Erythroblast (primary cell): Measurements from ENCODE around the gene FBLL1.
"Not testable (repeated sequence)": the region's sequence is repeated elsewhere in the genome, so short reads cannot be mapped to it uniquely, and the experiment has no call there.

Experiments used
- DNase-seq, 2 experiments: peaks; one replicate each; lab custom pipeline; 2025; lab: John Stamatoyannopoulos, UW
- GATA1 ChIP-seq: IDR thresholded peaks from 2 replicates; pipeline ENCODE4 v1.6.1; 2011; ENCODE audit warnings: low read depth, mild to moderate bottlenecking, control low read depth, low read length, moderate library complexity
- POLR2A ChIP-seq: IDR thresholded peaks from 2 replicates; pipeline ENCODE4 v1.6.1; 2011; ENCODE audit warnings: mild to moderate bottlenecking, low read length

FBLL1 gene

DNA sequence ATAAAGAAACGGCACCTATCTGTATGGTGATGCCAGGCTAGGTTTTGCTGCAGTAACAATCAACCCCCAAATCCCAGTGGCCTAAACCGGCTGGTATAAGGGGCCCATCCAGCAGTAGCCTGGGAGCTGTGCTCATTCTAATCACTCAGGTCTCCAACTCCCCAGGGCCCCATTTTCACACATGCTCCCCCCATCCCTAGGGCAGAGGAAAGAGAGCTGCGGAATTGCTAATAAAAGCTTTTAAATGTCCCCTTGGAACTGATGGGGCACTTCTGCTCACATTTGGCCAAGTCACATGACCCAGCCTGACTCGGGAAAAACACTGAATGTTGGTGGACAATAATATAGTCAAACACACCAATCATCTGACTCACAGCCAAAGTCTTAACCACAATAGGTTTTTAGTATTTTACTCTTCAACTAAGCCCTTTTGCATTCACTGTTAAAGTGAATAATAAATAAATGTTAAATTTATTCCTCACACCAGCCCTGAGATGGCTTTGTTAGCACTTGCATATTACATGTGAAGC lies 1.6 kb downstream of the FBLL1 start:
- no peak for TF ChIP-seq POLR2A
- no peak for TF ChIP-seq GATA1
- DNase-seq, result no peak

- no peak for DNase-seq
- no peak for TF ChIP-seq GATA1
- TF ChIP-seq POLR2A, result no peak
Observed at GRCh38 chr5:168531191-168531590, 2.1 kb downstream of the FBLL1 start.

GRCh38 chr5:168531987-168532864 lies 3.1 kb downstream of the FBLL1 start:
- TF ChIP-seq GATA1, result no peak
- TF ChIP-seq POLR2A, result no peak
- DNase-seq, result no peak

- not testable (repeated sequence) for DNase-seq
Observed at GRCh38 chr5:168534351-168534750, 5.2 kb downstream of the FBLL1 start.

- no peak for DNase-seq
- no peak for TF ChIP-seq POLR2A
- no peak for TF ChIP-seq GATA1
Observed at GRCh38 chr5:168537176-168537575, 8.1 kb downstream of the FBLL1 start.

GRCh38 chr5:168549554-168549953 lies 20.4 kb downstream of the FBLL1 start:
- DNase-seq, result no peak
- no peak for TF ChIP-seq GATA1
- TF ChIP-seq POLR2A, result no peak

DNA sequence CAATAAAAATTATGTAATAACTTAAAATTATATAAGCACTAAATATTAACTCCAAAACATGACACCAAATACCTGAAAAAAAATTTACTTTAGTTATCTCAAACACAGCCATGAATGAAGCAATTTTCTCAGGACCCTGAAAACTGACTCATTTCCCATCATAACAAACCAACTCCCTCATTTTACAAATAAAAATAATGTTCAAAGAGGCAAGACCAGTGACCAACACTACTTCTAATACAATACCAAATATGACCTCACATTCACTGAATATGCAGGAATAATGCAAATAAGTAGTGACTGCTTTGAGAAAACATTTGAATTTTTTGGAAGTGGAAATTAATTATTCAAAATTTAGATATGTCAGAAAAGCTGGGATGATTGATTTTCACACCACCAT lies 21.6 kb downstream of the FBLL1 start:
- TF ChIP-seq GATA1 (no peak), POLR2A (no peak)
- DNase-seq, result no peak

GRCh38 chr5:168552146-168552545 lies 23.0 kb downstream of the FBLL1 start:
- DNase-seq, result no peak
- TF ChIP-seq GATA1, result no peak
- no peak for TF ChIP-seq POLR2A

DNA sequence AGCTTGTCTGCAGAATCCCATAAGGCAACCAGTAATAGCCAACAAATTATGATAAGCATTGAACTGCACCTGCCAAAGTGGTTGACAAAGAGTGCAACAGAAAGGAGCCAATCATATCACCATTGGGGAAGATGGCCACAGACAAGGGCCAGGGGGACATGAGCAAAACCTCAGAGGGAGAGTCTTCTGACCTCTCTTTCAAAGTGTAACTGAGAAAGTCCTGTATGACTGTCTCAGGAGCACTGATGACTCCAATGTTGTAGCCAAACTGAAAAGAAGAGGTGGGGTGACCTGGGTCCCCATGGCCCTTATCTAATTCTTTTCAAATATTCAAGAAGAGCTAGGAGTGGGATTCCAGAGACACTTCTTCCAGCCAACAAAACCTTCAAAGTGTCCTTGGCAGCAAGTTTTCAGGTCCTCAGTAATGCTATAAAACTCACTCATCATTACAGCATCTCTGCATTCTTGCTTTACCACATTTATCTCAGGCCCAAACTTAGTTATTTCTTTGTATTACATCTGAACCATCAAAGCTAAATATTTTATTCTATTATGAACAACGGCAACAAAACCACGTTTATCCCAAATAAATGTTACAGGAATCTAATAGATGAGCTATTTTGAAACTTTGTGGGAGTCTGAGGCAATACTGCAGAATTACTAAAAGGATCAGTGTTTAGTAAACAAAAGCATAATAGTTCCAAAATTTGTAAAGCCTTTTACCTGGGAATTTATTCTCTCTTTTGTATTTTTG lies 24.4 kb downstream of the FBLL1 start:
- TF ChIP-seq GATA1, result no peak
- TF ChIP-seq POLR2A, result no peak
- DNase-seq, result no peak

DNA sequence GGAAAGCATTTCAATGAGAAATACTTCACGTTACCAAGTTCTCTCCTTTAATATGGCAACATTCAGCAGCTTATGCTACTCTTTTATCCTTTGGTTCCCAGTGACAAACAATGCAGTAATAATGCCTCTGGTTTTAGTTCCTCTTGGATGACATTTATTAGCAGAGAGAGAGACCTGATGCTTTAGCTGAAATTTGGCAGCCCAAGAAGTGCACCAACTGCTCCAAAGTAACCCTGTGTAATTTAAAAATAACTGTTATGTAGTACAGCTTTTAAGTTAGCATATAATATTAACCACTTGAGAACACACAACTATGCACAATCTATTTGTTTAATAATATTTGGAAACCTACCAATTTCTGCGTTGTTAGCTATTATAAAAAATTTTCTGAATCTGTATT lies 28.3 kb downstream of the FBLL1 start:
- TF ChIP-seq POLR2A, result no peak
- TF ChIP-seq GATA1, result no peak
- no peak for DNase-seq

DNA sequence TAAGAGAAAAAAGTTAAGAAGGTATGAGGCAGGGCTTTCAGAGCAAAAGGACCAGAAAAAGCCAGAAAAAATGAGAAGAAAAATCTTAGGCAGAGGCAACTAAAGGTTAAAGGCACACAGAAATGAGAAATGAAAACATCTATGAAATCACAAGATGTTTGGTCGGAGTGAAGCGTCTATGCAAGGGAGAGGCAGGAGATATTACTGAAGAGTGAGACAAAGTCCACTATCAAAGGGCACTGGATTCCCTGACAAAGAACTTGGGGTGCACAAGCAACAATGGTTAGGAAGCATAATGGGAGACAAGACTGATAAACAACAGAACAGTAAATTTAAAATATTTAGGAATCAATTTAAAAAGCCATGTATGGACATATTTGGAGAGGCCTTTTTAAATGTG lies 33.2 kb downstream of the FBLL1 start:
- DNase-seq, result no peak
- TF ChIP-seq POLR2A (no peak), GATA1 (no peak)

- no peak for DNase-seq
- no peak for TF ChIP-seq POLR2A
- no peak for TF ChIP-seq GATA1
Observed at GRCh38 chr5:168563959-168564358, 34.9 kb downstream of the FBLL1 start.

DNA sequence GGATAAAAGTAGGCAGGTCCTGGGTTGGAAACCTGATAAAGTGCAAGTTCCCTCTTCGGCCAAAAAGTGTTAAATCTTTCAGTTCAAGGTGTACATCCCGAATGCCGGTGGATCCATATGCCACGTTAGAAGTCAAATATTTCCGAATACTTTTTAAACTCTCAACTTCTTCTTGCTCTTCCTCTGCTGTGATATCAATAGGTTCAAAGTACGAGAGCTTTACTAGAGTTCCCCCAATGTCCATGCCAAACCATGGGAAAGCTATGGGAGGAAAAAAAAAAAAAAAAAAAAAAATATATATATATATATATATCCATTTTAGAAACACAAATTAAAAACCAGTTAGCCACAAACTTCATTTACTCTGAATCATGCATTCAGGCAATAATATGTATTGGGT lies 39.6 kb downstream of the FBLL1 start:
- no peak for TF ChIP-seq GATA1
- TF ChIP-seq POLR2A, result no peak
- no peak for DNase-seq
